Measurements from ENCODE around the gene HAGHL.
A peak's percentile ranks its signal among the peaks of the same experiment; 100 is the strongest.

Gene HAGHL

GRCh38 chr16:708959-709358 is 17.9 kb upstream of the HAGHL start:
- DNase-seq (ENCODE audit: low spot score): no peak

- no peak for DNase-seq (ENCODE audit: low spot score)
Observed at GRCh38 chr16:709566-710499, 17.1 kb upstream of the HAGHL start.

DNA sequence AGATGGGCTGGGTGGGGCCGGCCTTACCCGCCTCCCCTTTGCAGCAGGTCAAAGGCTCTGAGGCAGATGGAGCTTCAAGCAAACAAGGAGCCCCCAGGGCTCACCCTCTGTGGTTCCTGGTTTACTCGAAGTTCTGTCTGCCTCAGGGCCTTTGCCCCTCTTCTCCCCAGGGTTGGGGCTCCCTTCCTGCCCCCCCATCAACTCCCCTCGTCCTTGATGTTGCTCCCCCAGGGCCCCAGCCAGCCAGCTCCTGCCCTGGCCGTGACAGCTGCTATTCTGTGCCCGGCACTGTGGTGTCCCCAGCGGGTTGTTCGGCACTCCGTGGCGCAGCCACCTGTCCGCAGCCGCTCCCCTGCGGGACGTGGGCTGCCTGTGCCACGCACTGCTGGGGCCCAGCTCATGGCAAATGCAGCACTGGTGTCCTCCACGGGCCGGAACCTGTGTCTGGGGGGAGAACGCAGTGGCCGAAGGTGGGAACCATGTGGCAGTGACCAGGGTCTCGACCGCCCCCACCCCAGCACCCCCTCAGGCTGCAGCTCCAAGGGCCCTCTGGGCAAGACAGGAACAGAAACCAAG is 16.3 kb upstream of the HAGHL start:
- DNase-seq (ENCODE audit: low spot score): no peak

DNA sequence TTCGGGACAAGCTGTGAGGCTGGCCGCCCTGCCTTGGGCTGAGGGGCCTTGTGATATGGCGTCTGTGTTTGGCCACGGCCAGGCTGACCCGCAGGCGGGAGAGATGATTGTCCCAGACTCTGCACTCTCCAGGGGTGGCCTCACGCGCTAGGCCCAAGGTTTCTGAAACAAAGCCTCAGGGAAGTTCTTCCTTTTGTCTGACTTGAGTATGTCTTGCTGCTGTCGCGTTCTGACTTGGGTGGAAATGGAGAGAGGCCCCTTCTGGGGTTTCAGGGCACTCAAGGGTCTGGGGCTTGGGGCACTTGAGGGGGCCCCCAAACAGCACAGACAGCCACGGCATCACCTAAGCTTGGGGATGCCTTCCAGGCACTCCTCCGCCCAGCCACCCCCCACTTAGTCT is 15.8 kb upstream of the HAGHL start:
- no peak for DNase-seq (ENCODE audit: low spot score)

DNA sequence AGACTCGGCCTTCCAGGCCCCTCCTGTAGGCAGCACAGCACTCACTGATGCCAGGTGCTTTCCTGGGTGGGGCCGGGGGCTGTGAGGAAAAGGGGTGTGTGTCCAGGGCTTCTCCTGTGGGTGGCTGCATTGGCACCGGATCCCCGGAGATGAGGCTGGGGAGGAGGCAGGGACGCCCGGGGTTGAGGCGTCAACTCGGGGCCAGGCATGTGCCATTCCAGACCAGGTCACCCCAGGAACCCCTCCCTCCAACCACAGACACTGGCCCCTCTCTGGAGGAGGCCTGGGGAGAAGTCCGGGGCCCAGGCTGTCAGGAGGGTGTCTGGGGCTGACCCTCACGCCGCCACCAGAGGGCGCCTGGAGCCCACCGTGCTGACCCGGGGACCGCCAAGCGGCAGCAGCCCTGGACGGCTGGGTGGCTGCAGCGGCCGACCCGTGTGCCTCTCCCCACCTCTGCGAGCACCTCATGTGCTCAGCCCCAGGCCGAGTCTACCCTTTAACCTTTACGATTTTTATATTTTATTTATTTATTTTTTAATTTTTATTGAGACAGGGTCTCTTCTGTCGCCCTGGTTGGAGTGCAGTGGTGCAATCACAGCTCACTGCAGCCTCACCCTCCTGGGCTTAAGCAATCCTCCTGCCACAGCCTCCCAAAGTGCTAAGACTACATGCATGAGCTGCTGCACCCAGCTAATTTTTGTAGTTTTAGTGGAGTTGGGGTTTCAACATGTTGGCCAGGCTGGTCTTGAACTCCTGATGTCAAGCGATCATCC is 15.2 kb upstream of the HAGHL start:
- DNase-seq (ENCODE audit: low spot score): peak; percentile 77

- DNase-seq (ENCODE audit: low spot score): peak; percentile 29
Observed at GRCh38 chr16:712740-713250, 14.1 kb upstream of the HAGHL start.

DNA sequence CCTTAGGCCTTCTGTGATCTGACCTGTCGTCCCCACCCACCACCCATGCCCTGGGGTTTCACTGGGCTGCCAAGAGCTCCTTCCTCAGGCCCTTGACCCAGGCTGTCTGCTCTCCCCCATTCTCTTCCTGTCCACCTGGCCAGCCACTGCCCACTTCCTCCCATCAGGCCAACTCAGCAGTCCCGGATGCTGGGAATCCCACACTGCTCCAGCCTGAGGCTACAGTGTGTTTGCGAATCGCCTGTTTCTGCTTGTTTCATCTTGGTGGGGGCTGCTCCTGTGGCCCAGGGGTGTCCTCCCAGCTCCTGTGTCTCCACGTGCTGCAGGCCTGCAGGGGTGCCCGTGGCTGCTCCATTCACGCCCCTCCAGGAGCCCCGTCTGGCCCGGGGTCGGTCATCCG is 12.8 kb upstream of the HAGHL start:
- DNase-seq (ENCODE audit: low spot score): no peak

GRCh38 chr16:714558-715476 is 12.1 kb upstream of the HAGHL start, which contains the start of gene METRN:
Gene METRN (plus strand): TSS chr16:715118. CDS start chr16:715290, 172 bp downstream.
- peak; percentile 85 for DNase-seq (ENCODE audit: low spot score)

- no peak for DNase-seq (ENCODE audit: low spot score)
Observed at GRCh38 chr16:715477-716199, 11.3 kb upstream of the HAGHL start.

GRCh38 chr16:716200-716568 is 10.7 kb upstream of the HAGHL start:
- no peak for DNase-seq (ENCODE audit: low spot score)

- no peak for DNase-seq (ENCODE audit: low spot score)
Observed at GRCh38 chr16:716768-717325, 10.1 kb upstream of the HAGHL start.

DNA sequence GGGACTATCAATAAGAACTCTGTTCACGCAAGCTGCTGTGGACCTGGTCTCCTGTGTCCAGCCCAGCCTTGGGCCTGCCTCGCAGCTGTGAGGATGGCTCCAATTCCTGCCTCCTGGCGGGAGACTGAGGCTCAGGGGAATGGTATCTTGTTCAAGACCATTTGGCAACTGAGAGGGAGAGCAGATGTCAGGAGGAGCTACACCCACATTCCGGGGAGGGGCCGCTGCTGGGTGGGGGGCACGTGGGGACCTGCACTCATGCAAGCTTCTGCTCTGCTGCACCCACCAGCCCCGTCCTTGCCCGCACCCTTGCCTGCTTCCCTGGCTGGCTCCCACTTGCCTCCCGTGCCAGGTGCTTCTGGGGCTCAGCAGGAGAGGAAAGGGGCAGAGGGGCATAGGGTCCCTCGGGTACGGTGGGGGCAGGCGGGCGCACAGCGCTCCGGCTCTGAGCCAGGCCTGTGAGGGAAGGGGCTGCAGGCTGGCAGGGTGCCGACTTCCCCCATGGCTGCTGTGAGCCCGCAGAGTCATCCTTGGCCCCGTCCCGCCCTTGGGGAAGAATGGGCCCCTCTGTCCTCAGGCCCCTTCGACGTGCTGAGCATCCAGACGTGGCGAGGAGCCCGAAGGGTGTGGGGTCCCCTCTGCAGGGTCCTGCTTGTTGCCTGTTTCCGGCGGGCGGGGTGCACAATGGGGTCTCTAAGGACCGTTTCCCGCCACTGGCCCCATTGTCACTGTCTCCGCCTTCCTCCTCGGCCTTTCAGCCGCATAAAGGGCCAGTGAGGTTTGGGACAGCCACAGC is 9.3 kb upstream of the HAGHL start:
- DNase-seq (ENCODE audit: low spot score): no peak

DNA sequence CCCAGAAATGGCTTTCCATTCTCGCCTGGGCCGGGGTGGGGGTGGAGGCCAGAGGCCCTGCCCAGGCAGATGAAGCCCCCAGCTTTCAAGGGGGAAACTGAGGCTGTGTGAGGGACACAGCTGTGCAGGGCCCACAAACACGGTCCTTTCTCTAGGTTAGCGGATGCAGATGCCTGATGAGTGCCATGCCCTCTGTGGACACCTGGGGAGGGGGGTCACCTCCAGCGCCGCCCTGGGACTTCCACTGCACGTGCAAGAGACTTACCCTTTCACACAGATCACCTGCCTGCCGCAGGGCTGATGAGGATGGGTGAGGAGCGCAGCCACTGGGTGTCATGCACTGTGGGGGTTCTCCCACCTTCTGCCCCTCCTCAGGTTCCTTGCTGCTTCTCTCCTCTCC is 8.5 kb upstream of the HAGHL start:
- no peak for DNase-seq (ENCODE audit: low spot score)

- no peak for DNase-seq (ENCODE audit: low spot score)
Observed at GRCh38 chr16:718922-719321, 8.0 kb upstream of the HAGHL start.

DNA sequence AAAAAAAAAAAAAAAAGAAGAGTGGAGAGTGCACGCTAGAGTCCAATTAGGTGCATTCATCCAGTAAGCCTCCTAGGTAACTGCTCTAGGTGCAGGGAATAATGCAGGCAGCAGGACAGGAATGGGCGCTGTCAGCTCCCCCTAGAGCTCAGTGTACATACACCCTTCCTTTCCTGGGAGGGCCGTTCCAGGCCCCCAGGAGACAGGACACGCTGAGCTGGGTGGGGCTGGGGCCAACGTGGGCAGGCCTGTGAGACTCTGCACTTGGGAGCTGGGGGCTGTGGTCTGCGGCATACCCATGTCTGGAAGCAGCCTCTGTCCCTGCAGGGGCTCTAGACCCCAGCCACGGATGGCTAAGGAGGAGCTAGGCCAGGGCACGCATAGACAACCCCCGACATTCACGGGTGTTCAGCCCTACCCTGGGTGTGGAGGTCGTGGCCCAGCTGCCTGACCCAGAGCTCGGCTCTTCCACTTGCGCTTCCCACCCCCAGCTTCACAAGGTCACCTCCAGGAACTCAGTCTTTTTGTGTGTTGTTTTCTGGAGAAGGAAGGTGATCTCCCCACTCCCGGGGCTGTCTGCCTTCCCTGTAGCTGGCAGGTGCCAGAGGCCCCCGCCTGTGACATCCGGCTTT is 7.0 kb upstream of the HAGHL start:
- no peak for DNase-seq (ENCODE audit: low spot score)

DNA sequence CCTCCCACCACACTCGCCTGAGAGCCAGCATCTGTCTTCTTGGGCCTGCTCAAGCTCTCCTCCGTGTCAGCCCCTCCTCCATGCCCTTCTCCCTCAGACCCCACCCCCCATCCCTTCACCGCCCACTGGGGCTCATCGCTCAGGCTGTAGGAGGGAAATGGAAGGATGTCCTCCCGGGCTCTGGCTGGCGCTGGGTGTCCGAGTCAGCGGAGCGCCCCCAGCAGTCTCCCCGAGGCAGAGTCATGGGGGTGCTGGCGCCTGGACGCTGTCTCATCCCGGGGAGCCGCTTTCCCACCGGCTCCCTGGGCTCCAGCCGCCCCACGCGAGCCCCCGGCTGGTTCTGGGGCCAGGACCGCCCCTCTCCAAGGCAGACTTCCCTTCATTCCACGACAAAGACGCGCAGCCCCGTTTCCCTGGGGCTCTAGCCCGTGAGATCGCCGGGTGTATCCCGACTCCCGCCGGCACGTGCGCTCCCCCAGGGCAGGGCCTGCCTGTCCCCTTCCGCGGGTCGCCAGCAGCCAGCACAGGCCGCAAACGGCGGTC is 6.4 kb upstream of the HAGHL start:
- DNase-seq (ENCODE audit: low spot score): no peak

GRCh38 chr16:720990-721764 is 5.7 kb upstream of the HAGHL start, which contains the start of gene ANTKMT:
Gene ANTKMT (plus strand): TSS chr16:721146. CDS start chr16:721275, 129 bp downstream.
- DNase-seq (ENCODE audit: low spot score): peak; percentile 66
